ENCODE measurements around the gene VPS35. TPM values are rescaled to one million over a fixed set of nuclear protein-coding genes. Genes with fewer than 3 reads are reported as not detected.
A peak's percentile ranks its signal among the peaks of the same experiment; 100 is the strongest.
"Not testable (repeated sequence)": the region's sequence is repeated elsewhere in the genome, so short reads cannot be mapped to it uniquely, and the experiment has no call there.

VPS35 gene
- total and polyA plus RNA-seq, 2 of the 13 experiments (the other 11 are each of a cell fraction or from before 2014, with no cell fraction given), result 30.7 to 136 TPM

DNA sequence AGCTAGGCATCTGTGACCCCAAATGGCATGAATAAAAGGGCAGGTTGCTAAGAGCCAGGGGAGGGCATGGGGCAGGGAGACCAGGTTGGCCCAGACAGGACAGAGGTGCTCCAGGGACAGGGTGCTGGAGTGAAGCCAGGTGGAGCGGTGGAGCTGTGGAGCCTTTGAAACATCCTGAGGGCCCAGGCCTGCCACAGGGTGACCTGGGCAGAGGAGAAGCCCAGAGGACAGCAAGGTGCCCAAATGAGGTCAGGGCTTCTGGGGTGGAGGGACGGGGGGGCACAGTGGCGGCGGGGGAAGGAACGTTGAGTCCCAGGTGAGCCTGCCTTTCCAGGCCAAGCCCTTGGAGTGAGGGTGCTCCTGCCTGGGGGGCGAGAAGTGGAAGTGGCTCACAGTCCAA, 65.3 kb downstream of the VPS35 start:
- in situ Hi-C loops (cut with HindIII; ENCODE audit: extremely low pct_ligation_motif_present, low pct_unique_long_range_greater_than_20kb); H3K9me3 ChIP-seq (ENCODE audit: low read length); H3K27me3 ChIP-seq (ENCODE audit: control insufficient read depth in 1 of 2, insufficient read depth in 2 of 2, low read length in 2 of 2); H3K36me3 ChIP-seq (replicated peaks in 1 of 2; ENCODE audit: control insufficient read depth in 1 of 2, insufficient read depth in 2 of 2, low read length in 2 of 2); H3K4me2 ChIP-seq (ENCODE audit: low read depth, low read length); BruUV-seq (replicated peaks); intact Hi-C loops (cut with micrococcal nuclease; ENCODE audit: unreplicated experiment); DNase-seq (ENCODE audit: low spot score); H2AFZ ChIP-seq (ENCODE audit: low read length); POLR2A ChIA-PET; H3K27ac ChIP-seq (ENCODE audit: extremely low read length, insufficient read depth, low read length); H3K9ac ChIP-seq (ENCODE audit: insufficient read depth, low read depth, low read length); CTCF ChIA-PET (ENCODE audit: low intra/inter-chr PET ratio, low total read pairs); FAIRE-seq; H4K20me1 ChIP-seq (ENCODE audit: insufficient read depth, low read length); H3K4me3 ChIP-seq (replicated peaks in 1 of 3; ENCODE audit: insufficient read depth in 1 of 3, low read depth in 2 of 3, low read length in 3 of 3): not testable (repeated sequence)
- ATAC-seq, result peak; percentile 45
- Histone ChIP-seq H3K4me1 (ENCODE audit: insufficient read depth, low read length) (peaks cover 32% of the 10 kb centered on the region), H3K79me2 (ENCODE audit: insufficient read depth, low read length) (peaks cover 18% of the 10 kb centered on the region)
- WGBS (ENCODE audit: low lambda C conversion rate), result 17% methylated on average over 4 of the region's 6 CpGs
- TF ChIP-seq ZFX (CRISPR knock-in tag; IDR thresholded peaks at IDR 0.05; ENCODE audit: low read depth), result 0 out of 2 replicates have a peak, but pooled peaks have one; percentile 21

DNA sequence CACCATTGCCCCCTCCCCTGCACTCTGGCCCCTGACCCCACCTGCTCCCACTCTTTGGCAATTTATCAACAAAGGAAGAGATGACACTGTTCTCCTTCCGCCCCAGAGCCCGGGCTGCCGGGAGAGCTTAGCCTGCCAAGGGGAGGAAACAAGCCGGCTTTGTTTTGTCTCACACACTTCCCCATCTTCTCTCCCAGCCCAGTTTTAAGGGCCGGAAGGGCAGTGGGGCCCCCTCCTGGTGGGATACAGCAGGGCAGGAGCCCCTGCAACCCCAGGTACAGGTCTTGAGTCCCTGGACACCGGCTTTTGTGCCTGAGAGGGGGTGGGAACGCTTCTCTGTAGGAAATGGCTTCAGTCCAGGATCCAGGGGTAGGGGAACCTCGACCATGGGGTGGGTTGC, 65.7 kb downstream of the VPS35 start:
- CTCF ChIA-PET (ENCODE audit: low intra/inter-chr PET ratio, low total read pairs); H3K4me3 ChIP-seq (replicated peaks in 1 of 3; ENCODE audit: insufficient read depth in 1 of 3, low read depth in 2 of 3, low read length in 3 of 3); H3K9ac ChIP-seq (ENCODE audit: insufficient read depth, low read depth, low read length); H3K27me3 ChIP-seq (ENCODE audit: control insufficient read depth in 1 of 2, insufficient read depth in 2 of 2, low read length in 2 of 2); intact Hi-C loops (cut with micrococcal nuclease; ENCODE audit: unreplicated experiment); H3K9me3 ChIP-seq (ENCODE audit: low read length); H2AFZ ChIP-seq (ENCODE audit: low read length); POLR2A ChIA-PET; H3K36me3 ChIP-seq (replicated peaks in 1 of 2; ENCODE audit: control insufficient read depth in 1 of 2, insufficient read depth in 2 of 2, low read length in 2 of 2); H3K27ac ChIP-seq (ENCODE audit: extremely low read length, insufficient read depth, low read length); BruUV-seq (replicated peaks); H3K4me2 ChIP-seq (ENCODE audit: low read depth, low read length); H4K20me1 ChIP-seq (ENCODE audit: insufficient read depth, low read length); DNase-seq (ENCODE audit: low spot score); in situ Hi-C loops (cut with HindIII; ENCODE audit: extremely low pct_ligation_motif_present, low pct_unique_long_range_greater_than_20kb); TF ChIP-seq NR2F6 (IDR thresholded peaks at IDR 0.05); GABPA (IDR thresholded peaks at IDR 0.05; ENCODE audit: low read depth, low read length): not testable (repeated sequence)
- peak; percentile 16; the same call in 1 of the 2 replicates for TF ChIP-seq RXRA (CRISPR knock-in tag; IDR thresholded peaks at IDR 0.05)
- TF ChIP-seq, protein P1, sequence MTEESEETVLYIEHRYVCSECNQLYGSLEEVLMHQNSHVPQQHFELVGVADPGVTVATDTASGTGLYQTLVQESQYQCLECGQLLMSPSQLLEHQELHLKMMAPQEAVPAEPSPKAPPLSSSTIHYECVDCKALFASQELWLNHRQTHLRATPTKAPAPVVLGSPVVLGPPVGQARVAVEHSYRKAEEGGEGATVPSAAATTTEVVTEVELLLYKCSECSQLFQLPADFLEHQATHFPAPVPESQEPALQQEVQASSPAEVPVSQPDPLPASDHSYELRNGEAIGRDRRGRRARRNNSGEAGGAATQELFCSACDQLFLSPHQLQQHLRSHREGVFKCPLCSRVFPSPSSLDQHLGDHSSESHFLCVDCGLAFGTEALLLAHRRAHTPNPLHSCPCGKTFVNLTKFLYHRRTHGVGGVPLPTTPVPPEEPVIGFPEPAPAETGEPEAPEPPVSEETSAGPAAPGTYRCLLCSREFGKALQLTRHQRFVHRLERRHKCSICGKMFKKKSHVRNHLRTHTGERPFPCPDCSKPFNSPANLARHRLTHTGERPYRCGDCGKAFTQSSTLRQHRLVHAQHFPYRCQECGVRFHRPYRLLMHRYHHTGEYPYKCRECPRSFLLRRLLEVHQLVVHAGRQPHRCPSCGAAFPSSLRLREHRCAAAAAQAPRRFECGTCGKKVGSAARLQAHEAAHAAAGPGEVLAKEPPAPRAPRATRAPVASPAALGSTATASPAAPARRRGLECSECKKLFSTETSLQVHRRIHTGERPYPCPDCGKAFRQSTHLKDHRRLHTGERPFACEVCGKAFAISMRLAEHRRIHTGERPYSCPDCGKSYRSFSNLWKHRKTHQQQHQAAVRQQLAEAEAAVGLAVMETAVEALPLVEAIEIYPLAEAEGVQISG (CRISPR knock-in tag; IDR thresholded peaks at IDR 0.05), result 0 out of 2 replicates have a peak, but pooled peaks have one; percentile 24
- TF ChIP-seq MED1 (CRISPR knock-in tag; IDR thresholded peaks at IDR 0.05), result peak; percentile 26; the same call in 1 of the 2 replicates
- TF ChIP-seq SAP130 (CRISPR knock-in tag; IDR thresholded peaks at IDR 0.05; ENCODE audit: low read depth), result peak; percentile 57
- TF ChIP-seq ELF3 (CRISPR knock-in tag; IDR thresholded peaks at IDR 0.05), result 0 out of 2 replicates have a peak, but pooled peaks have one; percentile 25
- peak; percentile 39; the same call in 1 of the 2 replicates for TF ChIP-seq GABPB1 (CRISPR knock-in tag; IDR thresholded peaks at IDR 0.05)
- TF ChIP-seq STAG1 (CRISPR knock-in tag; IDR thresholded peaks at IDR 0.05), result peak; percentile 27; the same call in 1 of the 2 replicates
- peak; percentile 76 for TF ChIP-seq ETV5 (CRISPR knock-in tag; IDR thresholded peaks at IDR 0.05; ENCODE audit: borderline replicate concordance)
- peak; percentile 32; the same call in 1 of the 2 replicates for TF ChIP-seq NR2F6 (CRISPR knock-in tag; IDR thresholded peaks at IDR 0.05)
- TF ChIP-seq GABPA (CRISPR knock-in tag; IDR thresholded peaks at IDR 0.05; ENCODE audit: low read depth), result peak; percentile 14; the same call in 1 of the 2 replicates
- 0 out of 2 replicates have a peak, but pooled peaks have one; percentile 17 for TF ChIP-seq KAT8 (CRISPR knock-in tag; IDR thresholded peaks at IDR 0.05)
- peak; percentile 26; the same call in 1 of the 2 replicates for TF ChIP-seq HOXA3 (CRISPR knock-in tag; IDR thresholded peaks at IDR 0.05)
- TF ChIP-seq, protein P2, sequence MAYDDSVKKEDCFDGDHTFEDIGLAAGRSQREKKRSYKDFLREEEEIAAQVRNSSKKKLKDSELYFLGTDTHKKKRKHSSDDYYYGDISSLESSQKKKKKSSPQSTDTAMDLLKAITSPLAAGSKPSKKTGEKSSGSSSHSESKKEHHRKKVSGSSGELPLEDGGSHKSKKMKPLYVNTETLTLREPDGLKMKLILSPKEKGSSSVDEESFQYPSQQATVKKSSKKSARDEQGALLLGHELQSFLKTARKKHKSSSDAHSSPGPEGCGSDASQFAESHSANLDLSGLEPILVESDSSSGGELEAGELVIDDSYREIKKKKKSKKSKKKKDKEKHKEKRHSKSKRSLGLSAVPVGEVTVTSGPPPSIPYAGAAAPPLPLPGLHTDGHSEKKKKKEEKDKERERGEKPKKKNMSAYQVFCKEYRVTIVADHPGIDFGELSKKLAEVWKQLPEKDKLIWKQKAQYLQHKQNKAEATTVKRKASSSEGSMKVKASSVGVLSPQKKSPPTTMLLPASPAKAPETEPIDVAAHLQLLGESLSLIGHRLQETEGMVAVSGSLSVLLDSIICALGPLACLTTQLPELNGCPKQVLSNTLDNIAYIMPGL (CRISPR knock-in tag; IDR thresholded peaks at IDR 0.05; ENCODE audit: borderline replicate concordance in 1 of 2, low read depth in 1 of 2), result peak in 1 of 2 experiments; percentile 36; a peak in 1 of 4 replicates
- Histone ChIP-seq H3K4me1 (ENCODE audit: insufficient read depth, low read length) (peaks cover 32% of the 10 kb centered on the region), H3K79me2 (ENCODE audit: insufficient read depth, low read length) (peaks cover 18% of the 10 kb centered on the region)
- peak; percentile 87 for FAIRE-seq
- WGBS (ENCODE audit: low lambda C conversion rate), result 0% methylated on average over 4 of the region's 8 CpGs
- peak; percentile 78 for ATAC-seq
